OCI-LY7 (cell line): ENCODE results near the gene EXOC4.

ENCODE experiments used
- EZH2phosphoT487 ChIP-seq: fragments of 200-600 bp; sonication (generic); IDR thresholded peaks from 2 replicates; pipeline ENCODE4 v1.6.1; 2018; ENCODE audit warnings: low read depth, borderline replicate concordance, mild to moderate bottlenecking, mixed run types, antibody characterized with exemption, low read length, moderate library complexity, mixed read lengths
- TF ChIP-seq, protein P1 (sequence below): fragments of 200-600 bp; sonication (generic); conservative IDR thresholded peaks from 2 replicates; pipeline ENCODE4 v1.5.1; 2014; ENCODE audit warnings: mild to moderate bottlenecking, antibody characterized with exemption, low read length, moderate library complexity, mixed read lengths

DNA sequence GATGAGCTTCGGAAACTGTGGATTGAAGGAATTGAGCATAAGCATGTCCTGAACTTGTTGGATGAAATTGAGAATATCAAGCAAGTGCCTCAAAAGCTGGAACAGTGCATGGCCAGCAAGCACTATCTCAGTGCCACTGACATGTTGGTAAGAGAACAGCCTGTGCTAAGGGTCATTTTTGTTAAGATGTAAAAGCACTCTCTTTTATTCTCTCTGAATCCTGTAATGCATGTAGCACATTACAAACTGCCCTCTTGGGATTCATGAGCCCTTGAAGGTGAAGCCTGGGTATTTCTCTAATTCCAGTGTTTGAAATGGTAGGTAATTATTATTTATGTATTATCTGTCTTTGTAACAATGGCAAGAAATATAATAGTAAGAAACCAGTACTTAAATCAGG is 36.1 kb downstream of the EXOC4 start:
- TF ChIP-seq EZH2phosphoT487 = no peak
- TF ChIP-seq, protein P1, sequence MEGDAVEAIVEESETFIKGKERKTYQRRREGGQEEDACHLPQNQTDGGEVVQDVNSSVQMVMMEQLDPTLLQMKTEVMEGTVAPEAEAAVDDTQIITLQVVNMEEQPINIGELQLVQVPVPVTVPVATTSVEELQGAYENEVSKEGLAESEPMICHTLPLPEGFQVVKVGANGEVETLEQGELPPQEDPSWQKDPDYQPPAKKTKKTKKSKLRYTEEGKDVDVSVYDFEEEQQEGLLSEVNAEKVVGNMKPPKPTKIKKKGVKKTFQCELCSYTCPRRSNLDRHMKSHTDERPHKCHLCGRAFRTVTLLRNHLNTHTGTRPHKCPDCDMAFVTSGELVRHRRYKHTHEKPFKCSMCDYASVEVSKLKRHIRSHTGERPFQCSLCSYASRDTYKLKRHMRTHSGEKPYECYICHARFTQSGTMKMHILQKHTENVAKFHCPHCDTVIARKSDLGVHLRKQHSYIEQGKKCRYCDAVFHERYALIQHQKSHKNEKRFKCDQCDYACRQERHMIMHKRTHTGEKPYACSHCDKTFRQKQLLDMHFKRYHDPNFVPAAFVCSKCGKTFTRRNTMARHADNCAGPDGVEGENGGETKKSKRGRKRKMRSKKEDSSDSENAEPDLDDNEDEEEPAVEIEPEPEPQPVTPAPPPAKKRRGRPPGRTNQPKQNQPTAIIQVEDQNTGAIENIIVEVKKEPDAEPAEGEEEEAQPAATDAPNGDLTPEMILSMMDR = no peak
